NCI-H526 treated with DMSO at 0.1 percent for 48 hours (cell line): Measurements from ENCODE around the gene CES3.
"Not testable (repeated sequence)": the region's sequence is repeated elsewhere in the genome, so short reads cannot be mapped to it uniquely, and the experiment has no call there.

Experiments used
- DNase-seq: peaks from one replicate; lab custom pipeline; 2025; lab: John Stamatoyannopoulos, UW

CES3 gene

GRCh38 chr16:66945939-66946338 is 15.1 kb upstream of the CES3 start:
- no peak for DNase-seq

- no peak for DNase-seq
Observed at GRCh38 chr16:66946541-66946940, 14.5 kb upstream of the CES3 start.

GRCh38 chr16:66946974-66947301 is 14.1 kb upstream of the CES3 start:
- no peak for DNase-seq

- DNase-seq: peak; percentile 56
Observed at GRCh38 chr16:66947302-66948065, 13.6 kb upstream of the CES3 start.

- DNase-seq: no peak
Observed at GRCh38 chr16:66948134-66948836, 12.8 kb upstream of the CES3 start.

GRCh38 chr16:66948837-66949225 is 12.2 kb upstream of the CES3 start:
- no peak for DNase-seq

GRCh38 chr16:66949472-66949871 is 11.6 kb upstream of the CES3 start:
- DNase-seq: no peak

GRCh38 chr16:66950437-66950836 is 10.6 kb upstream of the CES3 start:
- DNase-seq: no peak

- no peak for DNase-seq
Observed at GRCh38 chr16:66950971-66951790, 9.9 kb upstream of the CES3 start.

- DNase-seq: no peak
Observed at GRCh38 chr16:66952430-66953110, 8.5 kb upstream of the CES3 start.

GRCh38 chr16:66953462-66954096 is 7.5 kb upstream of the CES3 start:
- DNase-seq: no peak

GRCh38 chr16:66954097-66954659 is 6.9 kb upstream of the CES3 start:
- peak; percentile 43 for DNase-seq

- not testable (repeated sequence) for DNase-seq
Observed at GRCh38 chr16:66955363-66956153, 5.5 kb upstream of the CES3 start.

GRCh38 chr16:66956154-66956457 is 5.0 kb upstream of the CES3 start:
- not testable (repeated sequence) for DNase-seq

- no peak for DNase-seq
Observed at GRCh38 chr16:66958857-66959703, 2.0 kb upstream of the CES3 start.

GRCh38 chr16:66959704-66960161 is 1.3 kb upstream of the CES3 start:
- no peak for DNase-seq

- DNase-seq: no peak
Observed at GRCh38 chr16:66960270-66960669, 796 bp upstream of the CES3 start.

- DNase-seq: no peak
Observed at GRCh38 chr16:66961914-66962313, 848 bp downstream of the CES3 start.

GRCh38 chr16:66964049-66964448 is 3.0 kb downstream of the CES3 start:
- no peak for DNase-seq

- DNase-seq: no peak
Observed at GRCh38 chr16:66968847-66969246, 7.8 kb downstream of the CES3 start.
